Neural progenitor cell (in vitro differentiated cells): ENCODE data around the gene ATG10.

ENCODE experiments used
- CTCF ChIP-seq: fragments of 200-600 bp; sonication (generic); IDR thresholded peaks from 2 replicates; pipeline ENCODE4 v1.5.1; 2017; ENCODE audit warnings: antibody characterized with exemption, mild to moderate bottlenecking
- EZH2 ChIP-seq: fragments of 200-600 bp; sonication (generic); IDR thresholded peaks from 2 replicates; pipeline ENCODE4 v1.6.1; 2017; ENCODE audit warnings: antibody characterized with exemption, mild to moderate bottlenecking, moderate library complexity
- EZH2phosphoT487 ChIP-seq: fragments of 200-600 bp; sonication (generic); IDR thresholded peaks from 2 replicates; pipeline ENCODE4 v1.6.1; 2017; ENCODE audit warnings: antibody characterized with exemption

DNA sequence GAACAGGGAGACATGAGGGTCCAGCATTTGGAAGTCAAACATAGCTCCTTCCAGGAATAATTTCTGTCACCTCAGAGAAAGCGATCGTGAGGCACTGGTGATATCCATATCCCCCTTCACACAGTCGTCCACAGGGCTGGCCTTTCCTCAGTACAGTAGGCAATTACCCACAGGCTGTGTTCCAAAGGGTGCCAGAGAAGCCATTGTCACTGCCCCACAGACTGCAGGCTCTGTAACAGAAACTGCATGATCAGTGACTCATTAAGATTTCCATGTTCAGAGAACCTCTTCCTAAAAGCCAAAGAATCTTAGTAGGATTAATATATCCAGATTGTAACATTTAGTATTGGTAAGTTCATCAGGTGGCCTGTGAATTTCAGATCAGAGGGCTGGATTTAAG, 178.7 kb downstream of the ATG10 start:
- TF ChIP-seq CTCF = no peak
- no peak for TF ChIP-seq EZH2
- TF ChIP-seq EZH2phosphoT487 = no peak
